ENCODE measurements around the gene RARRES2.

Gene RARRES2

GRCh38 chr7:150369748-150370501 lies 28.5 kb upstream of the RARRES2 start:
- TF ChIP-seq, protein P1, sequence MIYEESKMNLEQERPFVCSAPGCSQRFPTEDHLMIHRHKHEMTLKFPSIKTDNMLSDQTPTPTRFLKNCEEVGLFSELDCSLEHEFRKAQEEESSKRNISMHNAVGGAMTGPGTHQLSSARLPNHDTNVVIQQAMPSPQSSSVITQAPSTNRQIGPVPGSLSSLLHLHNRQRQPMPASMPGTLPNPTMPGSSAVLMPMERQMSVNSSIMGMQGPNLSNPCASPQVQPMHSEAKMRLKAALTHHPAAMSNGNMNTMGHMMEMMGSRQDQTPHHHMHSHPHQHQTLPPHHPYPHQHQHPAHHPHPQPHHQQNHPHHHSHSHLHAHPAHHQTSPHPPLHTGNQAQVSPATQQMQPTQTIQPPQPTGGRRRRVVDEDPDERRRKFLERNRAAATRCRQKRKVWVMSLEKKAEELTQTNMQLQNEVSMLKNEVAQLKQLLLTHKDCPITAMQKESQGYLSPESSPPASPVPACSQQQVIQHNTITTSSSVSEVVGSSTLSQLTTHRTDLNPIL (CRISPR knock-in tag; IDR thresholded peaks at IDR 0.05; ENCODE audit: low read depth), result no peak
- TF ChIP-seq TCF4 (CRISPR knock-in tag; IDR thresholded peaks at IDR 0.05; ENCODE audit: borderline replicate concordance), result no peak
- no peak for TF ChIP-seq TOX (CRISPR knock-in tag; IDR thresholded peaks at IDR 0.05; ENCODE audit: borderline replicate concordance)
- no peak for TF ChIP-seq ZNF565 (CRISPR knock-in tag; conservative IDR thresholded peaks at IDR 0.05; ENCODE audit: low read depth)
- no peak for TF ChIP-seq PPARA (CRISPR knock-in tag; IDR thresholded peaks at IDR 0.05; ENCODE audit: borderline replicate concordance)
- TF ChIP-seq CSRNP3 (CRISPR knock-in tag; IDR thresholded peaks at IDR 0.05), result no peak
- TF ChIP-seq OSR1 (CRISPR knock-in tag; IDR thresholded peaks at IDR 0.05), result no peak
- no peak for TF ChIP-seq ZNF8 (CRISPR knock-in tag; IDR thresholded peaks at IDR 0.05)
- TF ChIP-seq SNAI2 (CRISPR knock-in tag; IDR thresholded peaks at IDR 0.05), result no peak
- TF ChIP-seq BACH2 (CRISPR knock-in tag; IDR thresholded peaks at IDR 0.05; ENCODE audit: borderline replicate concordance), result no peak
- TF ChIP-seq RARB (CRISPR knock-in tag; IDR thresholded peaks at IDR 0.05), result no peak
- peak; percentile 10 for ATAC-seq

- TF ChIP-seq ZNF8 (CRISPR knock-in tag; IDR thresholded peaks at IDR 0.05), result no peak
- TF ChIP-seq, protein P2, sequence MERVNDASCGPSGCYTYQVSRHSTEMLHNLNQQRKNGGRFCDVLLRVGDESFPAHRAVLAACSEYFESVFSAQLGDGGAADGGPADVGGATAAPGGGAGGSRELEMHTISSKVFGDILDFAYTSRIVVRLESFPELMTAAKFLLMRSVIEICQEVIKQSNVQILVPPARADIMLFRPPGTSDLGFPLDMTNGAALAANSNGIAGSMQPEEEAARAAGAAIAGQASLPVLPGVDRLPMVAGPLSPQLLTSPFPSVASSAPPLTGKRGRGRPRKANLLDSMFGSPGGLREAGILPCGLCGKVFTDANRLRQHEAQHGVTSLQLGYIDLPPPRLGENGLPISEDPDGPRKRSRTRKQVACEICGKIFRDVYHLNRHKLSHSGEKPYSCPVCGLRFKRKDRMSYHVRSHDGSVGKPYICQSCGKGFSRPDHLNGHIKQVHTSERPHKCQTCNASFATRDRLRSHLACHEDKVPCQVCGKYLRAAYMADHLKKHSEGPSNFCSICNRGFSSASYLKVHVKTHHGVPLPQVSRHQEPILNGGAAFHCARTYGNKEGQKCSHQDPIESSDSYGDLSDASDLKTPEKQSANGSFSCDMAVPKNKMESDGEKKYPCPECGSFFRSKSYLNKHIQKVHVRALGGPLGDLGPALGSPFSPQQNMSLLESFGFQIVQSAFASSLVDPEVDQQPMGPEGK (CRISPR knock-in tag; IDR thresholded peaks at IDR 0.05; ENCODE audit: borderline replicate concordance), result peak; percentile 28; the same call in 1 of the 2 replicates
- TF ChIP-seq ZFP3 (CRISPR knock-in tag; IDR thresholded peaks at IDR 0.05), result peak; percentile 47; the same call in 1 of the 2 replicates
- TF ChIP-seq ZNF70 (CRISPR knock-in tag; IDR thresholded peaks at IDR 0.05), result peak; percentile 46; the same call in 1 of the 2 replicates
- TF ChIP-seq TCF4 (CRISPR knock-in tag; IDR thresholded peaks at IDR 0.05; ENCODE audit: borderline replicate concordance), result peak; percentile 67; the same call in 1 of the 2 replicates
- ATAC-seq, result peak; percentile 81
Measured at GRCh38 chr7:150368884-150369747, 27.7 kb upstream of the RARRES2 start.

GRCh38 chr7:150368096-150368883 lies 26.9 kb upstream of the RARRES2 start, which contains the start of gene REPIN1:
Gene REPIN1, plus strand, starts transcription at chr7:150368822. Its CDS starts 890 bp downstream, at chr7:150369712.
- peak; percentile 56 for ATAC-seq
- peak; percentile 82 for TF ChIP-seq ZFP3 (CRISPR knock-in tag; IDR thresholded peaks at IDR 0.05)
- no peak for TF ChIP-seq RARB (CRISPR knock-in tag; IDR thresholded peaks at IDR 0.05)
- 0 out of 2 replicates have a peak, but pooled peaks have one; percentile 21 for TF ChIP-seq ZNF70 (CRISPR knock-in tag; IDR thresholded peaks at IDR 0.05)
- TF ChIP-seq OSR1 (CRISPR knock-in tag; IDR thresholded peaks at IDR 0.05), result no peak
- 0 out of 2 replicates have a peak, but pooled peaks have one; percentile 21 for TF ChIP-seq ZC3H10 (CRISPR knock-in tag; IDR thresholded peaks at IDR 0.05)
- no peak for TF ChIP-seq ESRRG (CRISPR knock-in tag; IDR thresholded peaks at IDR 0.05)
- no peak for TF ChIP-seq CSRNP3 (CRISPR knock-in tag; IDR thresholded peaks at IDR 0.05)
- peak; percentile 45; the same call in 1 of the 2 replicates for TF ChIP-seq ZFP30 (CRISPR knock-in tag; IDR thresholded peaks at IDR 0.05)
- TF ChIP-seq PPARA (CRISPR knock-in tag; IDR thresholded peaks at IDR 0.05; ENCODE audit: borderline replicate concordance), result no peak
- no peak for TF ChIP-seq TOX (CRISPR knock-in tag; IDR thresholded peaks at IDR 0.05; ENCODE audit: borderline replicate concordance)
- no peak for TF ChIP-seq SNAI2 (CRISPR knock-in tag; IDR thresholded peaks at IDR 0.05)
- peak; percentile 39; the same call in 1 of the 2 replicates for TF ChIP-seq CSDC2 (CRISPR knock-in tag; IDR thresholded peaks at IDR 0.05)
- no peak for TF ChIP-seq ARNTL (CRISPR knock-in tag; IDR thresholded peaks at IDR 0.05; ENCODE audit: borderline replicate concordance, low read depth)
- TF ChIP-seq, protein P1 (CRISPR knock-in tag; IDR thresholded peaks at IDR 0.05; ENCODE audit: low read depth), result 0 out of 2 replicates have a peak, but pooled peaks have one; percentile 32
- TF ChIP-seq ZNF565 (CRISPR knock-in tag; conservative IDR thresholded peaks at IDR 0.05; ENCODE audit: low read depth), result no peak
- TF ChIP-seq, protein P3, sequence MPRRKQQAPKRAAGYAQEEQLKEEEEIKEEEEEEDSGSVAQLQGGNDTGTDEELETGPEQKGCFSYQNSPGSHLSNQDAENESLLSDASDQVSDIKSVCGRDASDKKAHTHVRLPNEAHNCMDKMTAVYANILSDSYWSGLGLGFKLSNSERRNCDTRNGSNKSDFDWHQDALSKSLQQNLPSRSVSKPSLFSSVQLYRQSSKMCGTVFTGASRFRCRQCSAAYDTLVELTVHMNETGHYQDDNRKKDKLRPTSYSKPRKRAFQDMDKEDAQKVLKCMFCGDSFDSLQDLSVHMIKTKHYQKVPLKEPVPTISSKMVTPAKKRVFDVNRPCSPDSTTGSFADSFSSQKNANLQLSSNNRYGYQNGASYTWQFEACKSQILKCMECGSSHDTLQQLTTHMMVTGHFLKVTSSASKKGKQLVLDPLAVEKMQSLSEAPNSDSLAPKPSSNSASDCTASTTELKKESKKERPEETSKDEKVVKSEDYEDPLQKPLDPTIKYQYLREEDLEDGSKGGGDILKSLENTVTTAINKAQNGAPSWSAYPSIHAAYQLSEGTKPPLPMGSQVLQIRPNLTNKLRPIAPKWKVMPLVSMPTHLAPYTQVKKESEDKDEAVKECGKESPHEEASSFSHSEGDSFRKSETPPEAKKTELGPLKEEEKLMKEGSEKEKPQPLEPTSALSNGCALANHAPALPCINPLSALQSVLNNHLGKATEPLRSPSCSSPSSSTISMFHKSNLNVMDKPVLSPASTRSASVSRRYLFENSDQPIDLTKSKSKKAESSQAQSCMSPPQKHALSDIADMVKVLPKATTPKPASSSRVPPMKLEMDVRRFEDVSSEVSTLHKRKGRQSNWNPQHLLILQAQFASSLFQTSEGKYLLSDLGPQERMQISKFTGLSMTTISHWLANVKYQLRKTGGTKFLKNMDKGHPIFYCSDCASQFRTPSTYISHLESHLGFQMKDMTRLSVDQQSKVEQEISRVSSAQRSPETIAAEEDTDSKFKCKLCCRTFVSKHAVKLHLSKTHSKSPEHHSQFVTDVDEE (CRISPR knock-in tag; IDR thresholded peaks at IDR 0.05), result peak; percentile 83

Measured in SK-N-SH treated with all-trans-retinoic acid at 6 μM for 48 hours (cell line).